Chondrocyte (in vitro differentiated cells): ENCODE measurements around the gene TSPAN11. TPM values are rescaled to one million over a fixed set of nuclear protein-coding genes. Genes with fewer than 3 reads are reported as not detected.
A peak's percentile ranks its signal among the peaks of the same experiment; 100 is the strongest.

ENCODE experiments used
- DNase-seq: peaks from one replicate; pipeline ENCODE4 v3.0.0; 2021; ENCODE audit warnings: mixed read lengths, low spot score
- H3K27ac Mint-ChIP-seq: one replicate; pipeline ENCODE4 v1.8.0; 2021; ENCODE audit warnings: mild to moderate bottlenecking, moderate library complexity, mixed read lengths; ENCODE audit not compliant: unreplicated experiment
- H3K27me3 Mint-ChIP-seq: 2 replicates; pipeline ENCODE4 v1.8.0; 2021; ENCODE audit warnings: low read depth, mixed read lengths
- H3K36me3 Mint-ChIP-seq: 2 replicates; pipeline ENCODE4 v1.8.0; 2021; ENCODE audit warnings: low read depth, mixed read lengths
- H3K4me1 Mint-ChIP-seq: 2 replicates; pipeline ENCODE4 v1.8.0; 2021; ENCODE audit warnings: low read depth, mild to moderate bottlenecking, mixed read lengths
- H3K4me3 Mint-ChIP-seq: one replicate; pipeline ENCODE4 v1.8.0; 2021; ENCODE audit warnings: mild to moderate bottlenecking, moderate library complexity, mixed read lengths; ENCODE audit not compliant: unreplicated experiment
- H3K9me3 Mint-ChIP-seq: 2 replicates; pipeline ENCODE4 v1.8.0; 2021; ENCODE audit warnings: low read depth, mixed read lengths
- CTCF ChIP-seq: fragments of 200-600 bp; sonication (generic); IDR thresholded peaks from 2 replicates; pipeline ENCODE4 v1.5.0; 2021; ENCODE audit warnings: antibody characterized with exemption, mild to moderate bottlenecking, moderate library complexity
- total RNA-seq: library from RNA; stranded (reverse); gene quantifications from 3 replicates; pipeline ENCODE4 v1.2.1, GENCODE V29; 2021

Gene TSPAN11
- total RNA-seq, 1 donor from 2014 or later, result 0.95 TPM

- H3K4me1 Mint-ChIP-seq, result peaks cover 12% of the 10 kb centered on the region
- H3K27me3 Mint-ChIP-seq, result peaks cover 12% of the 10 kb centered on the region
- no peak overlapping the region for H3K4me3 Mint-ChIP-seq
- H3K27ac Mint-ChIP-seq, result no peak overlapping the region
- TF ChIP-seq CTCF, result no peak
- H3K9me3 Mint-ChIP-seq, result no peaks in the 10 kb centered on the region
- no peak for DNase-seq
- no peaks in the 10 kb centered on the region for H3K36me3 Mint-ChIP-seq
These were observed 69.7 kb downstream of the TSPAN11 start for GRCh38 chr12:30996255-30996654.

GRCh38 chr12:30996752-30997151 lies 70.2 kb downstream of the TSPAN11 start:
- peaks cover 12% of the 10 kb centered on the region for H3K4me1 Mint-ChIP-seq
- H3K4me3 Mint-ChIP-seq, result no peak overlapping the region
- no peaks in the 10 kb centered on the region for H3K9me3 Mint-ChIP-seq
- no peak for DNase-seq
- no peak for TF ChIP-seq CTCF
- no peak overlapping the region for H3K27ac Mint-ChIP-seq
- H3K27me3 Mint-ChIP-seq, result peaks cover 12% of the 10 kb centered on the region
- no peaks in the 10 kb centered on the region for H3K36me3 Mint-ChIP-seq

GRCh38 chr12:30997685-30998440 lies 71.3 kb downstream of the TSPAN11 start:
- Mint-ChIP-seq H3K4me3 (no peak overlapping the region), H3K27ac (no peak overlapping the region), H3K4me1 (peaks cover 12% of the 10 kb centered on the region), H3K27me3 (peaks cover 12% of the 10 kb centered on the region), H3K36me3 (no peaks in the 10 kb centered on the region), H3K9me3 (no peaks in the 10 kb centered on the region)
- TF ChIP-seq CTCF, result no peak
- DNase-seq, result peak; percentile 79

- peak; percentile 26 for DNase-seq
- H3K9me3 Mint-ChIP-seq, result no peaks in the 10 kb centered on the region
- no peak for TF ChIP-seq CTCF
- no peak overlapping the region for H3K4me3 Mint-ChIP-seq
- H3K27ac Mint-ChIP-seq, result no peak overlapping the region
- H3K36me3 Mint-ChIP-seq, result no peaks in the 10 kb centered on the region
- H3K4me1 Mint-ChIP-seq, result peaks cover 12% of the 10 kb centered on the region
- H3K27me3 Mint-ChIP-seq, result peaks cover 10% of the 10 kb centered on the region
These were observed 72.5 kb downstream of the TSPAN11 start for GRCh38 chr12:30999011-30999410.

GRCh38 chr12:30999723-31000122 lies 73.2 kb downstream of the TSPAN11 start:
- TF ChIP-seq CTCF, result no peak
- Mint-ChIP-seq H3K4me1 (peaks cover 12% of the 10 kb centered on the region), H3K4me3 (no peak overlapping the region), H3K27me3 (peaks cover 10% of the 10 kb centered on the region), H3K36me3 (no peaks in the 10 kb centered on the region), H3K27ac (no peak overlapping the region), H3K9me3 (no peaks in the 10 kb centered on the region)
- DNase-seq, result peak; percentile 24
